Hepatocyte (in vitro differentiated cells): ENCODE data around the gene SMG9.

Experiments
- CTCF ChIP-seq: fragments of 200-600 bp; sonication (generic); IDR thresholded peaks from 2 replicates; pipeline ENCODE4 v1.5.1; 2016; ENCODE audit warnings: antibody characterized with exemption, mild to moderate bottlenecking; ENCODE audit not compliant: poor library complexity
- EZH2 ChIP-seq: fragments of 200-600 bp; sonication (generic); IDR thresholded peaks from 2 replicates; pipeline ENCODE4 v1.6.1; 2016; ENCODE audit warnings: antibody characterized with exemption, mild to moderate bottlenecking, borderline replicate concordance
- EZH2phosphoT487 ChIP-seq: fragments of 200-600 bp; sonication (generic); IDR thresholded peaks from one replicate; pipeline ENCODE4 v1.6.1; 2018; ENCODE audit warnings: antibody characterized with exemption, mild to moderate bottlenecking, low read depth, moderate library complexity; ENCODE audit not compliant: unreplicated experiment, severe bottlenecking

- no peak for TF ChIP-seq CTCF
- no peak for TF ChIP-seq EZH2phosphoT487
- TF ChIP-seq EZH2: no peak
Observed at GRCh38 chr19:43713208-43713607, 41.6 kb downstream of the SMG9 start.
